Hepatocyte (in vitro differentiated cells): ENCODE results near the gene KDM3A.

Source experiments
- CTCF ChIP-seq: fragments of 200-600 bp; sonication (generic); IDR thresholded peaks from 2 replicates; pipeline ENCODE4 v1.5.1; 2016; ENCODE audit warnings: antibody characterized with exemption, mild to moderate bottlenecking; ENCODE audit not compliant: poor library complexity
- EZH2phosphoT487 ChIP-seq: fragments of 200-600 bp; sonication (generic); IDR thresholded peaks from one replicate; pipeline ENCODE4 v1.6.1; 2018; ENCODE audit warnings: antibody characterized with exemption, mild to moderate bottlenecking, low read depth, moderate library complexity; ENCODE audit not compliant: unreplicated experiment, severe bottlenecking

- TF ChIP-seq CTCF (no peak), EZH2phosphoT487 (no peak)
These were observed 49.9 kb downstream of the KDM3A start for GRCh38 chr2:86491088-86491487.
